Measurements from ENCODE around the gene GPR173. TPM values are rescaled to one million over a fixed set of nuclear protein-coding genes. Genes with fewer than 3 reads are reported as not detected.
A peak's percentile ranks its signal among the peaks of the same experiment; 100 is the strongest.

GPR173 gene
- total RNA-seq, 1 donor: 5.4 TPM

- peak; percentile 62 to 91 (median 84) for DNase-seq (ENCODE audit: low read depth in 2 of 3, low spot score in 2 of 3)
Measured at GRCh38 chrX:53088136-53088974, 39.8 kb downstream of the GPR173 start.

- DNase-seq (ENCODE audit: low read depth in 2 of 3, low spot score in 2 of 3): peak in 2 of 3 donors; percentile 44 to 64
Measured at GRCh38 chrX:53089224-53089842, 40.7 kb downstream of the GPR173 start.

- DNase-seq (ENCODE audit: low read depth in 2 of 3, low spot score in 2 of 3): no peak
Measured at GRCh38 chrX:53089925-53090324, 41.3 kb downstream of the GPR173 start.

DNA sequence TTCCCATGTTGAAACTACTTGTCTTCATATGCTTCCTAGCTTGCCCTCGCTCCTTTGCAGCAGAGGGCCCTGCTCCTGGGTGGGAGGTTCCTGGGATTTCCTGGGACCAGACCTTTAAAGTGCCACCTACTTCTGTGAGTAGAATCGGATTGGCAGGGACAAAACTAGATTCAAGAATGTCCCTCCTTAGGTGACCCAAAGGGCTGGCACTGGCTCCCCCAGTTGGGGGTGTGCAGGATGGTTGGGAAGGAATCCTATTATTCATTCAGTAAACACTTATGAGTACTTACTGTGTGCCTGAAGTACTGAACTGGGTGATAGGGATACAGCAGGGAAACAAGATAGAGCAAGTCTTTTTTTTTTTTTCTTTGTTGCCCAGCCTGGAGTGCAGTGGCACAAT, 42.8 kb downstream of the GPR173 start:
- no peak for DNase-seq (ENCODE audit: low read depth in 2 of 3, low spot score in 2 of 3)

DNA sequence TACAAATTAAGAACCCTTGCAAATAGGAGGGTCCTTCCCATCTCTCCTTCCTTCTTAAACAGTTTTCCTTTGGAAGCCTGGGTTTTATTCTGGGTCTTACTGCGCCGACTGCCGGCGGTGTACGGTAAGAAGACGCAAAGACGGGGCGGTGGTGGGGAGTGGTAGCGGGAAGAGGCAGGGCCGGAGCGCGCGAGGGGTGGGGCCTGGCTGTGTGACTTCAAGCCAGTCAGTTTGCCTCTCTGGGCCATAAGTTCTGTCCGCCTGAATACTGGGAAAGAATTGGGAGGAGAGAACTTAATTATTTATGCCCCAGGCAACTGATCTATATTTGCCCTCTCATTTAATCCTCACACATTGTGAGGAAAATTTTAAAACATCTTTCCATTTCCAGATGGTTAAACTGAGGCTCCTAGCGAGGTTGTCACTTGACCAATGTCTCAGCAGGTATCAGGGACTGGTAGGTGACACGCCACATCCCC, 44.6 kb downstream of the GPR173 start:
- peak in 2 of 3 donors; percentile 56 to 79 for DNase-seq (ENCODE audit: low read depth in 2 of 3, low spot score in 2 of 3)

DNA sequence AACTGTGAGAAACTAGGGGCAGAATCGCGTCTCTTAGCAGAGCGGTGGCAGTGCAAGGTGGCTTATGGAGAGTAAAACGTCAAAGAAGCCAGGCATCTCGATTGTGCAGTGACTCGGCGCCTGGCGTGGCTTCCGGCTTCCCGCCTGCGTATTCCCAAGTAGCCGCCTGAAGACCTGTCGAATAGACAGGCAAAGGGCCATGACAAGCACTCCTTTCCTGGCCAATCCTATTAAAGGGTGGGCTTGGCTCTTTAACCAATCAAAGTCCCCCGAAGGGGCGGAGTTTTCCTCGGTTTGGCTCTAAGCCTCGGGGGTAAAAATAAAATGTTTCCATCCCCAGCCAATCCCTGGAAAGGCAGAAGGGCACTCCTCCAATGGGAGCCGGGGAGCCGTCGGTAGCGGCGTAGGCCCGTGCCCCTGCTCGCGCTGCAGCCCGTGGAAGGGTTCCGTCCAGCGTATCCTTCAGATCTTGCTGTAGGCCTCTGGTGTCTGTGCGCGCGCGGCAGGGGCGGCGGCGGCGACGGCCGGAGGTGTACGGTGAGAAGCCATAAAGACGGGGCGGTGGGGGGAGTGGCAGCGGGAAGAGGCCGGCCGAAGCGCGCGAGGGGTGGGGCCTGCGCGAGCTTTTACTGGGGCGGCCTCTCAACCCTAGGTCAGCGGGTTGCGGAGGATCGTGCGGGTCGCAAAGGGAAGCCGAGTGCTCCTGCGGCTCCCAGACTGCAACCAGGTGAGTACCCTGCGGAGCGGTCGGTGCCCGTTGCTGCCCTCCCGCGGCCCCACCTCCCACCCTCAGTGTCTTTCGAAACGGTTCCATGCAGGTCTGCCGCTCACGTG, 45.4 kb downstream of the GPR173 start, which contains the start of gene KANTR:
Gene KANTR (plus strand): TSS at position 395 of the 834 bp plus-strand sequence. CDS start 30,131 bp downstream, outside the sequence.
- peak; percentile 53 to 94 (median 87) for DNase-seq (ENCODE audit: low read depth in 2 of 3, low spot score in 2 of 3)

DNA sequence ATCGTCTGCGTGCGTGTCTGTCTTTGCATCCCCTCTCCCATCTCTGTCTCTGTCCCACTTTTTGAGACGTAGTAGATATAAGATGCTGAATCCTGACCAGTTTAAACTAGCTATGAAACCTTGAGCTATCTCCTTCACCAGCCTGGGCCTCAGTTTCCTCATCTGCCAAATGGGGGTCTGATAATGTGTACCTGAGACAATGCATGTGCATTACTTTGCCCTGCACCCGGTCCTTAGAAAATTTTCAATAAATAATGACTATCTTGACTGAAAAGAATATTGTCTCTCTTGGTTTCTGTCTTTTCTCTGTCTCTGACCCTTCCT, 46.0 kb downstream of the GPR173 start:
- no peak for DNase-seq (ENCODE audit: low read depth in 2 of 3, low spot score in 2 of 3)

- DNase-seq (ENCODE audit: low read depth in 2 of 3, low spot score in 2 of 3): no peak
Measured at GRCh38 chrX:53095796-53096195, 47.2 kb downstream of the GPR173 start.

DNA sequence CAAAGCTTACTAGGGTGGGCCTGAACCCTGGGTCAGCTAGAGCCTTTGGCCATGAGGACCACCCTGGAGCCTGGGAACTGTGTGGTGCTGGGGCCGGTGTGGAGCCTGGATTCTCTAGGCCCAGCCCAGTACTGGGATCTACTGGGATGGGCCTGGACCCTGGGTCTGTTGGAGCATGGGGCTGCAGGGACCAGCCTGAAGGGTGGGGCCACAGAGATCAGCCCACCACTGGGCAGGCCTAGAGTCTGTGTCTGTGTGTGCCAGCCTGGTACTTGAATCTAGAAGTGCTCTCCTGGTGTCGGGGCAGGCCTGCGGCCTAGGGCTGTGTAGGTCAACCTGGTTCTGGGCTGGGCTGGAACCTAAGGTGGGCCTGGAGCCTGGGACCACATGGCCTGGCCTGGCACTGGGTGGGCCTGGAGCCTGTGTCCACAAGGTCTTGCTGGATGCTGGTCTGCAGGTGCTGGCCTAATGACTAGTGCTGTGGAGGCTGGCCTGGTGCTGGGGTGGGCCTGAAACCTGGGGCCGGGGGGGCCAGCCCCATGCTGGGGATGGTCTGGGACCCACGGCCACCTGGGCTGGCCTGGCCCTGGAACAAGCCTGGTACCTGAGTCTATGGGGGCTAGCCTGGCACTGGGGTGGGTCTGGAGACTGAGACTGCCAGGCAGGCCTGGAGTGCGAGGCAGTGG, 66.4 kb downstream of the GPR173 start:
- DNase-seq (ENCODE audit: low read depth in 2 of 3, low spot score in 2 of 3): no peak

GRCh38 chrX:53115550-53115874, 66.9 kb downstream of the GPR173 start:
- DNase-seq (ENCODE audit: low read depth in 2 of 3, low spot score in 2 of 3): no peak

GRCh38 chrX:53116101-53116500, 67.5 kb downstream of the GPR173 start:
- no peak for DNase-seq (ENCODE audit: low read depth in 2 of 3, low spot score in 2 of 3)

DNA sequence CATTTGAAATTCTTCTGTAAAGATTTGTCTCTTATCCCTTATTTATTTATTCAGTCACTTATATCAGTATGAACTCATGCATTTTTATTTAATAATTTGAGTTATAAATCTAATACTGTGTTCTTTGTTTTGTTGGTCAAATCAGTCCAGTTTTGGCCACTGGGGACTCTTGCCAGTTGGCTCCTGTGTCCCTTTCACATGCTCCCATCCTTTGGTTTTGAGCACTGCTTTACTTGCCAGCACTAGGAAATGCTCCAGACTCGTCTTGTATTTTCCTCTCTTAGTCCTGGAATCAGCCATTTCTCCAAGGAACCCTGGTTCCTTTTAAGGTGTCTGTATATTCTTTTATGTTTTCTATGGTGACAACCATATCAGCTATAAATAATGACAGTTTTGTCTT, 73.4 kb downstream of the GPR173 start:
- no peak for DNase-seq (ENCODE audit: low read depth in 2 of 3, low spot score in 2 of 3)

DNA sequence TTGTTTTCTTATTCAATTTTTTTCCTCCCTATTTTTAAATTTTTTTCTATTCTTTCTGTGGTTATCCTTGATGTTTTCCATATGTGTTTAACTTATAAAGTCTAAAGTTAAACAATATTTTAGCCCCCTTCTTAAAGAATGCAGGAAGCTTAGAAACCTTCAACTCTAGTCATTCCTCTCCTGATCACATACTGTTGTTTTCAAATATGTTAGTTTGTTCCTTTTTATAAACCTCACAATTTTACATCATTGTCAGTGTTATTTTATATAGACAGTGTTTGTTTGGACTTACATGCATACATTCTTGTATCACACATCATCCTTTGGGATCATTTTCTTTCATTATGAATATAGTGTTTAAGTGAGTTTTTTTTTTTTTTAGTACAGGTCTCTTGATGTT, 76.9 kb downstream of the GPR173 start:
- DNase-seq (ENCODE audit: low read depth in 2 of 3, low spot score in 2 of 3): no peak

DNA sequence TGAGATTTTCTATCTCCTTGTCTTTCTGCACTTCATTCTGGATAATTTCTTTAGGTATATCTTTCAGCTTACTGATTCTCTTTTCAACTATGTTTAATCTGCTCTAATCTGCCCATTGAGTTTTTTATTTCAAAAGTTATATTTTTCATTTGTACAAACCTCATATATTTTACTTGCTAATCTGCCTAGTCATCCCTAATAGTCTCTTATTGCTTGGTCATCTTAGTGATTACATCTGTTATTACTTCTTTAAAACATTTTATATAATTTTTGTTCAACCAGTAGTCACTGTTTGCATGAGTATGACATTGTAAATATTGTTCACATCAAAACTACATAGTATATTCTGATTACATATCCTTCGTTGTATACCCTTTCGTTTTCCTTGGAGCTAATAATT, 77.8 kb downstream of the GPR173 start:
- no peak for DNase-seq (ENCODE audit: low read depth in 2 of 3, low spot score in 2 of 3)

DNA sequence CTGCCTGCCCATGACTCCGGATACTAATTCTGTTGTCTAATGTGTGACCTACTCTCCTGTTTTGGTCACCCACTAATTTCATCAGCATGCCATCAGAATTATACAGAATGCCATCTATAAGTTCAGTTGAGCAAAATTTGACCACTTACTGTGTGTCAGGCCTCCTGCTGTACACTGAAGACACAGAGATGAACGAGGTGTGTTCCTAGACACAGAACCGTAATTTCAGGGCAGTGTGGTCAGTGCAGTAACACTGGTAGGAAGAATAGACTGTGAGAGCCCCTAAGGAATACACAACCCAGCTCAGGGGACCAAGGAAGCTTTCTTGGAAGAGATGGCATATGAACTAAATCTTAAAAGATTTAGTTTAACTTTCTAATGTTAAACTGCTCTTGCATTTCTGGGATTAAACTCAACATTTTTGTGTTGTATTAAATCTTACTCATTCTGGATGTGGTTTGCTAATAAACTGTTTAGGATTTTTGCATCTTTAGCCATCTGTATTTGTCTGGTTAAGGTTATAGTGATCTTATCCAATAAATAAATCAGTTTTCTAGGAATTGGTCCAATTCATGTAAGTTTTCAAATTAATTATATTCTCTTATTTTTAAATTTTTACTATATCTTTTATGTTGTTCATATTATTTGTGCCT, 79.6 kb downstream of the GPR173 start:
- DNase-seq (ENCODE audit: low read depth in 2 of 3, low spot score in 2 of 3): no peak

Small RNA genes lying within 50 kb of the gene (small RNA-seq; reads per million reads assigned to genes)
- gene AL591212.2: not detected

Other genes starting within 250 kb of the GPR173 start
- not detected for gene XAGE5, start 237.5 kb upstream of the GPR173 start, total RNA-seq
- not detected for gene XAGE3, start 180.7 kb upstream of the GPR173 start, total RNA-seq
- 12.7 TPM for gene FAM156B, start 151.5 kb upstream of the GPR173 start, total RNA-seq
- gene FAM156A, start 90.3 kb upstream of the GPR173 start, total RNA-seq: 9.2 TPM
- 26.4 TPM for gene TSPYL2, start 33.6 kb downstream of the GPR173 start, total RNA-seq
- 40.1 TPM for gene KANTR, start 45.4 kb downstream of the GPR173 start, total RNA-seq
- gene KDM5C, start 176.4 kb downstream of the GPR173 start, total RNA-seq: 184 TPM
- gene IQSEC2, start 232.8 kb downstream of the GPR173 start, total RNA-seq: 5.1 TPM